Effector CD4-positive, alpha-beta T cell (primary cell): ENCODE measurements around the gene RPL36AL.
"Not testable (repeated sequence)": the region's sequence is repeated elsewhere in the genome, so short reads cannot be mapped to it uniquely, and the experiment has no call there.

Source experiments
- DNase-seq: peaks from one replicate; pipeline ENCODE4 v3.0.0-alpha.2; 2020
- total RNA-seq: gene quantifications from one replicate; lab custom pipeline; 2026; lab: John Stamatoyannopoulos, UW

RPL36AL gene
- total RNA-seq = 126 reads per million, percentile 86 among the genes with 10 or more reads in this experiment

- DNase-seq = peak; percentile 92
These were observed at the start of gene RPL36AL, which contains the start of gene MGAT2 for GRCh38 chr14:49620182-49621113. Gene RPL36AL (minus strand): TSS chr14:49620626. CDS start chr14:49619104, 1,522 bp downstream. Gene MGAT2 (plus strand): TSS chr14:49620799. CDS start chr14:49621269, 470 bp downstream.

- no peak for DNase-seq
These were observed 39.4 kb upstream of the RPL36AL start for GRCh38 chr14:49659526-49660455.

- not testable (repeated sequence) for DNase-seq
These were observed 37.1 kb upstream of the RPL36AL start for GRCh38 chr14:49657500-49657899.

DNA sequence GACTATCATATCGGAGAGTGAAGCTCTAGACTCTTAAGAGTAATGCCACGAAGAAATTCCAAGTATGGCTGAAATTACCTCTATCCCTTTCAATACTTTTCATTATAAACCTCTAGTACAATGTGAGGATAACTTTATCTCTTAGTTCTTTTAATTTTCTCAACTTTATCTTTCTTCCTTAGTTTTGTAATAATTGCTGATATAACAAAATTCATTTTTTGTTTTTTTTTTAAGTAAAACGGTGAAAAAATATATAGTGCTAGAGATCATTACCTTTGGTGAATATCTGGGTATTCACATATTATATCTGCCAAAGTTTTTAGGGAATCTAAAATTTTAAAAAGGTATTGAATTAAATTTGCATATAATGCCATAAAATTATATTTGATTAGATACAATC, 34.1 kb upstream of the RPL36AL start:
- no peak for DNase-seq

DNA sequence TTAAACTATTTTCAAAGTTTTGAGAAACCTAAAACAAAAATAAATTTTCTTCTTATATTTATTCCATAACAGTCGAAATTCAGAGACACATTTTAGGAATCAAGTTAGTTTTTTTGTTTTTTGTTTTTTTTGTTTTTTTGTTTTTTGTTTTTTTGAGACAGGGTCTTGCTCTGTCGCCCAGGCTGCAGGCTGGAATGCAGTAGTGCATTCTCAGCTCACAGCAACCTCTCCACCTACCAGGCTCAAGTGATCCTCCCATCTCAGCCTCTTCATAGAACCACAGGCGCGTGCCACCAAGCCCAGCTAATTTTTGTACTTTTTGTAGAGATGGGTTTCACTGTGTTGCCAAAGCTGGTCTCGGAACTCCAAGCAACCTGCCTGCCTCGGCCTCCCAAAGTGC, 33.1 kb upstream of the RPL36AL start:
- DNase-seq = no peak

- DNase-seq = no peak
These were observed 21.7 kb upstream of the RPL36AL start for GRCh38 chr14:49642163-49642562.

- no peak for DNase-seq
These were observed 21.3 kb upstream of the RPL36AL start for GRCh38 chr14:49641697-49642129.

GRCh38 chr14:49640540-49641417, 20.4 kb upstream of the RPL36AL start:
- DNase-seq = no peak

GRCh38 chr14:49637534-49638078, 17.2 kb upstream of the RPL36AL start:
- DNase-seq = no peak

DNA sequence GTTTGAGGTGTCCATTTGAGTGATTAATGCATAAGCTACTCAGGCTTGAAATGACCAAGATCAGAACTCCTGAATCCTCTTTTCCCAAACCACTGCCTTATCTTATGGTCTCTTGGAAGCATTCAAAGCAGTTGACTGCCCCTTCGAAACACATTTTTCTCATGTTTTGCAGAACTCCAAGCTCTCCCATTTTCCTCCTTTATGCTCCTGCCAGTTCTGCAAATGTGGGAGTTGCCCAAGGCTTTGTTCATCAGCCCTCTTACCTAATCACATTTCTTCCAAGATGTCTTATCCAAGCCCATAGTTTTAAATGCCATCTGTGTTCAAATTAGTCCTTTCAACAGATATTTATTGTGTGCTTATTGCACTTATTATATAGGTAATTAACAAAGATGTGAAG, 16.4 kb upstream of the RPL36AL start:
- no peak for DNase-seq

GRCh38 chr14:49634547-49635334, 14.3 kb upstream of the RPL36AL start, which contains the start of gene DNAAF2:
Gene DNAAF2 (minus strand): TSS chr14:49635244. CDS start chr14:49635149, 95 bp downstream.
- peak; percentile 60 for DNase-seq

DNA sequence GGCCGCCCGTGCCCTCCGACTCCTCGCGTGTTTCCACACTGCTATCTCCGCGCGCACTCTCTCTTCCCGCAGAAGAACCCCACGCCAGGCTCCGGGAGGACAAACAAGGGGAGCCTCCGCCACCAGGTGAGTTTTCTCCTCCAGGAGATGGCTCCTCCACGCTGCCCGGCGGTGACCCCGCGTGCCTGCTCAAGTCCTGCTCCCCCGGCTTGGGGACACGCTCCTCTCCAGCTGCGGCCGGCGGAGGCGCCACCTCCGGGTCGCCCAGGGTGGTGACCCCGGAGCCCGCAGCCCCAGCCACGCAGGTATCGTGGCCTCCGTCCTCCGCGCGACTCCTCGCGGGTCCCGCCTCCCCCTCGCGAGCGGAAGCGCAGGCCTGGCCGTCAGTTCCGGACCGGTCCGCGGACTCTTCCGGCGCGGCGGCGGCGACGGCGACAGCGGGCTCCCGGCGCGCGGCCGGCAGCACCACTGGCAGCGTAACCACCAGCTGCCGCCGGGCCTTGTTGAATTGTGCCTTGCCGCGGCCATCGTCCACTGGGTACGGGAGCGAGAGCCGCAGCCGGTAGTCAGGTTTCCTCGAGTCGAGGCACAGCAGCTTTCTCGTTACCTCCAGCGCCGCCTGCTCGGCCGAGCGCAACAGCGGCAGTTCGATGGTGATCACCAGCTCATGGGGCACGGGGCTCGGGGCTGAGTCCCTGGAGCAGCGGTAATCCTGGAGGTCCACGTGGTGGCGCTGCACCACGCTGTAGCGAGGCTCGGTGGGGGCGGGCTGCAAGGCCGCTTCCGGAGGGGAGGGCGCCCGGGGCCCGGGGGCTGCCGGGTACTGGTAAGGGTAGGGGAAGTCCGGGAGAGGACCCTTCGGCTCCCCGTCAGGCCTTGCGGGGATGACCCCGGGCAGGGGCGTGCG, 13.5 kb upstream of the RPL36AL start:
- DNase-seq = peak; percentile 91

DNA sequence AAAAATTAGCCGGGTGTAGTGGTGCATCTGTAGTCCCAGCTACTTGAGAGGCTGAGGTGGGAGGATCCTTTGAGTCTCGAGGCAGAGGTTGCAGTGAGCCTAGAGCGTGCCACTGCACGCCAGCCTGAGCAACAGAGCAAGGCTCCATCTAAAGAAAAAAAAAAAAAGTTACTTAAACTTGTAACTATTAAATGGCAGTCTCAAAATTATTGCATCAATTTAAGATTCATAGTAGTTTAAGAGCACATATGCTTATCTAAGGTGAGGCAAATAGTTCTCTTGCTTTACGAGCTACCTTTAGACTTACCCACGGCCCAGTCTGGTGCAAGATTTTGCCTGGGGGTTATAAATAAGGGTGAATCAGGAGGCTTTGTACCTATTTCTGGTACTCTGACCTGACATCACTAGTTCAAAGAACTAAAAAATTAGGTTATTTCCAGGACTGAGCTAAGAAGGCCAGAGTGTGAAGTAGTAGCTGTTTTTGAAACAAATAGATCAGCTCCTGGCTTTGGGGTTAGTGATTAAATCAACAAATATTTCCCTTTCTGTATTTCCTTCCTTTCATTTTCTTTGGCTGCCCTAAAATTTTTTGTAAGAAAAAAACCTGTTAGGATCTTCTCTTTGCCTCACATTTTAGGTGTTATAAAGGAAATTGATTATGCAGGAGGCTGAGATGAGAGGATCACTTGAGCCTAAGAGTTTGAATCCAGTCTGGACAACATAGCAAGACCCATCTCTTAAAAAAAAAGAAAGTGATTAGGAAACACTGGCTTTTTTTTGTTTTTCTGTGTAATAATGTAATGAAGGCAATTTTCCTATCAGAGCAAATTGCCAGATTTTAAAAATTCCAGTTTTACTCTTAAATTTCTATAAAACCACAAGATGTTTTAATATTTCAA, 3.8 kb upstream of the RPL36AL start:
- DNase-seq = peak; percentile 38

- DNase-seq = no peak
These were observed 3.0 kb upstream of the RPL36AL start for GRCh38 chr14:49623387-49623786.

GRCh38 chr14:49622022-49622607, 1.7 kb upstream of the RPL36AL start:
- no peak for DNase-seq

DNA sequence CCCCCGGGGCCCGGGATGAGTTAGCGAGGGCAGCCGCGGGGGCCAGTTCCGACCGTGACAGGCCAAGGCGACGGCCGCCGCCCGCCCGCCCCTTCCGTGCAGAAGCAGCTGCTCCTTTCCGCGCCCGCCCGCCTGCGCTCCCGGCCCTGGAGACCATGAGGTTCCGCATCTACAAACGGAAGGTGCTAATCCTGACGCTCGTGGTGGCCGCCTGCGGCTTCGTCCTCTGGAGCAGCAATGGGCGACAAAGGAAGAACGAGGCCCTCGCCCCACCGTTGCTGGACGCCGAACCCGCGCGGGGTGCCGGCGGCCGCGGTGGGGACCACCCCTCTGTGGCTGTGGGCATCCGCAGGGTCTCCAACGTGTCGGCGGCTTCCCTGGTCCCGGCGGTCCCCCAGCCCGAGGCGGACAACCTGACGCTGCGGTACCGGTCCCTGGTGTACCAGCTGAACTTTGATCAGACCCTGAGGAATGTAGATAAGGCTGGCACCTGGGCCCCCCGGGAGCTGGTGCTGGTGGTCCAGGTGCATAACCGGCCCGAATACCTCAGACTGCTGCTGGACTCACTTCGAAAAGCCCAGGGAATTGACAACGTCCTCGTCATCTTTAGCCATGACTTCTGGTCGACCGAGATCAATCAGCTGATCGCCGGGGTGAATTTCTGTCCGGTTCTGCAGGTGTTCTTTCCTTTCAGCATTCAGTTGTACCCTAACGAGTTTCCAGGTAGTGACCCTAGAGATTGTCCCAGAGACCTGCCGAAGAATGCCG, 872 bp upstream of the RPL36AL start:
- DNase-seq = peak; percentile 42

- no peak for DNase-seq
These were observed 696 bp downstream of the RPL36AL start for GRCh38 chr14:49619730-49620129.
